ENCODE results near the gene COMMD7. TPM values are rescaled to one million over a fixed set of nuclear protein-coding genes. Genes with fewer than 3 reads are reported as not detected.

COMMD7 gene
- total and polyA plus RNA-seq, 9 of the 15 experiments (the other 6 are each of a cell fraction or from before 2014, with no cell fraction given): 11.9 to 69.1 (median 34.7) TPM

DNA sequence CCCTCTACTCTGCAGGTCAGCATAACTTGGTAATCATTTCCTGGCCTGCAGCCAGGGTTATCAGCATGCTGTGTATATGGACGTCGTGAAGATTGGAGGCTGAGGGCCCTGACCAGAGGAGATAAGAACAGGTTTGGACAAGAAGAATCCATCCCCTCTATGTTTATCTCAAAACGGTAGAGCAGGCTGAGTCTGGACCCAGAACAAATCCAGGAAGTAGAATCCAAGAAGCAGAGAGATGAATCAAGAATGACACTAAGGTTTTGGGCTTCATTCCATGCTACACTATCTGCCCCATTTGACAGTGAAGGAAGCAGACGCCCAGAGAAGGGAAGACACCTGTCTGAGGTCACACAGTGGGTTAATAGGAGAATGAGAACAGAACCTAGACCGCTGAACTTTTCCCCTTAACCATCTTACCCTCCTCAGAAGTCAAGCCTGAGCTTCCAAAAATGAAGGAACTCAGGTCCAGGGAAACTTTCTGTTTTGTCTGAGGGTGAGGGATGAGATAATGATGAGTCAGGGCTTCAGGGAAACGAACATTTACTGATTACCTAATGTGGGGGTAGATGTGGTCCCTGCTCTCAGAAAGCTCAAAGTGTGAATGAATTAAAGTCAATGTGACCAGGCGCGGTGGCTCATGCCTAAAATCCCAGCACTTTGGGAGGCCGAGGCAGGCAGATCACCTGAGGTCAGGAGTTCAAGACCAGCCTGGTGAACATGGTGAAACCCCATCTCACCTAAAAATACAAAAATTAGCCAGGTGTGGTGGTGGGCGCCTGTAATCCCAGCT, 9.4 kb upstream of the COMMD7 start (continued):
- TF ChIP-seq, protein P1, sequence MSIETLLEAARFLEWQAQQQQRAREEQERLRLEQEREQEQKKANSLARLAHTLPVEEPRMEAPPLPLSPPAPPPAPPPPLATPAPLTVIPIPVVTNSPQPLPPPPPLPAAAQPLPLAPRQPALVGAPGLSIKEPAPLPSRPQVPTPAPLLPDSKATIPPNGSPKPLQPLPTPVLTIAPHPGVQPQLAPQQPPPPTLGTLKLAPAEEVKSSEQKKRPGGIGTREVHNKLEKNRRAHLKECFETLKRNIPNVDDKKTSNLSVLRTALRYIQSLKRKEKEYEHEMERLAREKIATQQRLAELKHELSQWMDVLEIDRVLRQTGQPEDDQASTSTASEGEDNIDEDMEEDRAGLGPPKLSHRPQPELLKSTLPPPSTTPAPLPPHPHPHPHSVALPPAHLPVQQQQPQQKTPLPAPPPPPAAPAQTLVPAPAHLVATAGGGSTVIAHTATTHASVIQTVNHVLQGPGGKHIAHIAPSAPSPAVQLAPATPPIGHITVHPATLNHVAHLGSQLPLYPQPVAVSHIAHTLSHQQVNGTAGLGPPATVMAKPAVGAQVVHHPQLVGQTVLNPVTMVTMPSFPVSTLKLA (conservative IDR thresholded peaks at IDR 0.05): peak; percentile 52 to 87
- TF ChIP-seq EHMT2 (IDR thresholded peaks at IDR 0.05): no peak; the same call in 1 of the 2 replicates
- TF ChIP-seq, protein P2, sequence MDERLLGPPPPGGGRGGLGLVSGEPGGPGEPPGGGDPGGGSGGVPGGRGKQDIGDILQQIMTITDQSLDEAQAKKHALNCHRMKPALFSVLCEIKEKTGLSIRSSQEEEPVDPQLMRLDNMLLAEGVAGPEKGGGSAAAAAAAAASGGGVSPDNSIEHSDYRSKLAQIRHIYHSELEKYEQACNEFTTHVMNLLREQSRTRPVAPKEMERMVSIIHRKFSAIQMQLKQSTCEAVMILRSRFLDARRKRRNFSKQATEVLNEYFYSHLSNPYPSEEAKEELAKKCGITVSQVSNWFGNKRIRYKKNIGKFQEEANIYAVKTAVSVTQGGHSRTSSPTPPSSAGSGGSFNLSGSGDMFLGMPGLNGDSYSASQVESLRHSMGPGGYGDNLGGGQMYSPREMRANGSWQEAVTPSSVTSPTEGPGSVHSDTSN (CRISPR knock-in tag; IDR thresholded peaks at IDR 0.05; ENCODE audit: low read depth): no peak
- TF ChIP-seq, protein P2 (tag; conservative IDR thresholded peaks at IDR 0.05; ENCODE audit: low read depth): peak; percentile 80
- no peak for TF ChIP-seq ZNF695 (CRISPR knock-in tag; IDR thresholded peaks at IDR 0.05)
- TF ChIP-seq, protein P3, sequence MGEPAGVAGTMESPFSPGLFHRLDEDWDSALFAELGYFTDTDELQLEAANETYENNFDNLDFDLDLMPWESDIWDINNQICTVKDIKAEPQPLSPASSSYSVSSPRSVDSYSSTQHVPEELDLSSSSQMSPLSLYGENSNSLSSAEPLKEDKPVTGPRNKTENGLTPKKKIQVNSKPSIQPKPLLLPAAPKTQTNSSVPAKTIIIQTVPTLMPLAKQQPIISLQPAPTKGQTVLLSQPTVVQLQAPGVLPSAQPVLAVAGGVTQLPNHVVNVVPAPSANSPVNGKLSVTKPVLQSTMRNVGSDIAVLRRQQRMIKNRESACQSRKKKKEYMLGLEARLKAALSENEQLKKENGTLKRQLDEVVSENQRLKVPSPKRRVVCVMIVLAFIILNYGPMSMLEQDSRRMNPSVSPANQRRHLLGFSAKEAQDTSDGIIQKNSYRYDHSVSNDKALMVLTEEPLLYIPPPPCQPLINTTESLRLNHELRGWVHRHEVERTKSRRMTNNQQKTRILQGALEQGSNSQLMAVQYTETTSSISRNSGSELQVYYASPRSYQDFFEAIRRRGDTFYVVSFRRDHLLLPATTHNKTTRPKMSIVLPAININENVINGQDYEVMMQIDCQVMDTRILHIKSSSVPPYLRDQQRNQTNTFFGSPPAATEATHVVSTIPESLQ (CRISPR knock-in tag; IDR thresholded peaks at IDR 0.05): no peak
- 0 out of 2 replicates have a peak, but pooled peaks have one; percentile 7 for TF ChIP-seq SPI1 (IDR thresholded peaks at IDR 0.05; ENCODE audit: borderline replicate concordance, low read depth, low read length)
- peak; percentile 98 for TF ChIP-seq GATA2 (CRISPR knock-in tag; IDR thresholded peaks at IDR 0.05)
- TF ChIP-seq GTF2F1 (IDR thresholded peaks at IDR 0.05; ENCODE audit: low read depth, low read length): no peak
- TF ChIP-seq, protein P4, sequence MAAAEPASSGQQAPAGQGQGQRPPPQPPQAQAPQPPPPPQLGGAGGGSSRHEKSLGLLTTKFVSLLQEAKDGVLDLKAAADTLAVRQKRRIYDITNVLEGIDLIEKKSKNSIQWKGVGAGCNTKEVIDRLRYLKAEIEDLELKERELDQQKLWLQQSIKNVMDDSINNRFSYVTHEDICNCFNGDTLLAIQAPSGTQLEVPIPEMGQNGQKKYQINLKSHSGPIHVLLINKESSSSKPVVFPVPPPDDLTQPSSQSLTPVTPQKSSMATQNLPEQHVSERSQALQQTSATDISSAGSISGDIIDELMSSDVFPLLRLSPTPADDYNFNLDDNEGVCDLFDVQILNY (CRISPR knock-in tag; IDR thresholded peaks at IDR 0.05): no peak
- TF ChIP-seq HNRNPK (IDR thresholded peaks at IDR 0.05; ENCODE audit: low read depth, low read length, poor library complexity, severe bottlenecking): no peak
- TF ChIP-seq NONO (IDR thresholded peaks at IDR 0.05; ENCODE audit: low read depth in 2 of 2, low read length in 1 of 2): peak in 1 of 2 experiments; percentile 91; a peak in 2 of 4 replicates
- no peak for TF ChIP-seq MTF1 (CRISPR knock-in tag; IDR thresholded peaks at IDR 0.05; ENCODE audit: borderline replicate concordance)
- TF ChIP-seq ZBTB1 (CRISPR knock-in tag; IDR thresholded peaks at IDR 0.05; ENCODE audit: borderline replicate concordance, low read depth): no peak
- TF ChIP-seq DIDO1 (tag; IDR thresholded peaks at IDR 0.05; ENCODE audit: low read depth): no peak
- TF ChIP-seq ZNF780A (CRISPR knock-in tag; IDR thresholded peaks at IDR 0.05): no peak
- TF ChIP-seq ZBED1 (IDR thresholded peaks at IDR 0.05): peak; percentile 90; the same call in 1 of the 2 replicates
- TF ChIP-seq CBX5 (IDR thresholded peaks at IDR 0.05; ENCODE audit: borderline replicate concordance, low read depth): no peak
- peak; percentile 70 for TF ChIP-seq NUFIP1 (IDR thresholded peaks at IDR 0.05; ENCODE audit: partially characterized antibody)
- no peak for TF ChIP-seq COPS2 (conservative IDR thresholded peaks at IDR 0.05)
- TF ChIP-seq KLF6 (CRISPR knock-in tag; IDR thresholded peaks at IDR 0.05; ENCODE audit: borderline replicate concordance): peak; percentile 33; the same call in 1 of the 2 replicates
